NCI-H526 (cell line): Measurements from ENCODE around the gene FKBP4.

Experiments
- DNase-seq, 2 experiments: peaks; one replicate each; lab custom pipeline; 2025; lab: John Stamatoyannopoulos, UW

The FKBP4 gene

GRCh38 chr12:2813214-2814185 lies 18.7 kb downstream of the FKBP4 start:
- DNase-seq, result peak; percentile 73 to 81

GRCh38 chr12:2819810-2820209 lies 25.0 kb downstream of the FKBP4 start:
- no peak for DNase-seq

GRCh38 chr12:2820432-2820831 lies 25.7 kb downstream of the FKBP4 start:
- DNase-seq, result no peak

- no peak for DNase-seq
These were observed 28.7 kb downstream of the FKBP4 start for GRCh38 chr12:2823483-2823882.

- no peak for DNase-seq
These were observed 29.8 kb downstream of the FKBP4 start for GRCh38 chr12:2824541-2824940.

GRCh38 chr12:2825132-2825531 lies 30.4 kb downstream of the FKBP4 start:
- DNase-seq, result no peak

- no peak for DNase-seq
These were observed 31.3 kb downstream of the FKBP4 start for GRCh38 chr12:2826036-2826435.

- no peak for DNase-seq
These were observed 32.1 kb downstream of the FKBP4 start for GRCh38 chr12:2826721-2827515.

GRCh38 chr12:2829275-2829674 lies 34.5 kb downstream of the FKBP4 start:
- DNase-seq, result no peak

- no peak for DNase-seq
These were observed 37.9 kb downstream of the FKBP4 start for GRCh38 chr12:2832550-2833127.

GRCh38 chr12:2833327-2833726 lies 38.6 kb downstream of the FKBP4 start:
- DNase-seq, result no peak

- DNase-seq, result no peak
These were observed 39.0 kb downstream of the FKBP4 start for GRCh38 chr12:2833810-2834209.

- DNase-seq, result peak; percentile 5 to 51
These were observed 40.1 kb downstream of the FKBP4 start, which contains the start of gene NRIP2 for GRCh38 chr12:2834581-2835491. NRIP2 (minus strand) TSS chr12:2835035; CDS start chr12:2834983, 52 bp downstream.

GRCh38 chr12:2835691-2836403 lies 41.1 kb downstream of the FKBP4 start:
- peak; percentile 23 to 36 for DNase-seq

- no peak for DNase-seq
These were observed 41.8 kb downstream of the FKBP4 start for GRCh38 chr12:2836574-2836973.

GRCh38 chr12:2841056-2841650 lies 46.4 kb downstream of the FKBP4 start:
- DNase-seq, result no peak

- DNase-seq, result no peak
These were observed 48.2 kb downstream of the FKBP4 start for GRCh38 chr12:2842948-2843347.

- DNase-seq, result no peak
These were observed 50.0 kb downstream of the FKBP4 start for GRCh38 chr12:2844786-2845185.

GRCh38 chr12:2845280-2845679 lies 50.5 kb downstream of the FKBP4 start:
- no peak for DNase-seq

- no peak for DNase-seq
These were observed 57.2 kb downstream of the FKBP4 start for GRCh38 chr12:2851931-2852330.
